WTC11 (cell line): ENCODE data around the gene ASTN2. TPM values are rescaled to one million over a fixed set of nuclear protein-coding genes. Genes with fewer than 3 reads are reported as not detected.

ENCODE experiments used
- ATAC-seq: fragments of 200-7000 bp; cut with Tn5 transposase; 2 replicates; pipeline ENCODE4 v1.10.0; 2021; ENCODE audit warnings: mild to moderate bottlenecking, moderate library complexity
- CTCF ChIA-PET: fragments of 300-600 bp; sonication (Branson Sonifier 250); formaldehyde crosslinking; loops from one replicate; lab custom pipeline; 2021; ENCODE audit warnings: antibody characterized with exemption; lab: Charles Lee
- POLR2A ChIA-PET: fragments of 350-600 bp; sonication (Branson Sonifier 250); formaldehyde crosslinking; loops from one replicate; lab custom pipeline; 2021; ENCODE audit warnings: antibody characterized with exemption; lab: Charles Lee
- DNase-seq: peaks from one replicate; pipeline ENCODE4 v3.0.0; 2021; ENCODE audit warnings: low spot score
- H3K27ac Mint-ChIP-seq: 2 replicates; pipeline ENCODE4 v1.8.0; 2021; ENCODE audit warnings: mixed read lengths
- H3K27me3 Mint-ChIP-seq: 2 replicates; pipeline ENCODE4 v1.8.0; 2021; ENCODE audit warnings: low read depth, mild to moderate bottlenecking, moderate library complexity, mixed read lengths
- H3K36me3 Mint-ChIP-seq: 2 replicates; pipeline ENCODE4 v1.8.0; 2021; ENCODE audit warnings: mixed read lengths
- H3K4me1 Mint-ChIP-seq: 2 replicates; pipeline ENCODE4 v1.8.0; 2022; ENCODE audit warnings: mixed read lengths
- H3K4me3 Mint-ChIP-seq: 2 replicates; pipeline ENCODE4 v1.8.0; 2021; ENCODE audit warnings: mild to moderate bottlenecking, moderate library complexity, mixed read lengths
- H3K9me3 Mint-ChIP-seq: 2 replicates; pipeline ENCODE4 v1.8.0; 2021; ENCODE audit warnings: mixed read lengths
- CREB1 ChIP-seq: sonication (generic); formaldehyde crosslinking; IDR thresholded peaks from 2 replicates; pipeline ENCODE4 v1.8.0; 2023; ENCODE audit warnings: mild to moderate bottlenecking, missing genetic modification reagents
- CREM ChIP-seq: sonication (generic); formaldehyde crosslinking; IDR thresholded peaks from 2 replicates; pipeline ENCODE4 v1.8.1; 2022; ENCODE audit warnings: mild to moderate bottlenecking, missing genetic modification reagents, moderate library complexity
- ESRRA ChIP-seq: sonication (generic); formaldehyde crosslinking; IDR thresholded peaks from 2 replicates; pipeline ENCODE4 v1.8.1; 2022; ENCODE audit warnings: mild to moderate bottlenecking, missing genetic modification reagents, borderline replicate concordance
- FOXK1 ChIP-seq: sonication (generic); formaldehyde crosslinking; IDR thresholded peaks from 2 replicates; pipeline ENCODE4 v1.8.0; 2022; ENCODE audit warnings: mild to moderate bottlenecking, moderate library complexity, missing genetic modification reagents
- FOXP1 ChIP-seq: sonication (generic); formaldehyde crosslinking; IDR thresholded peaks from 2 replicates; pipeline ENCODE4 v1.8.0; 2022; ENCODE audit warnings: missing genetic modification reagents, mild to moderate bottlenecking, moderate library complexity, borderline replicate concordance
- JUN ChIP-seq: sonication (generic); formaldehyde crosslinking; IDR thresholded peaks from 2 replicates; pipeline ENCODE4 v1.8.0; 2023; ENCODE audit warnings: mild to moderate bottlenecking, missing genetic modification reagents
- NR1H2 ChIP-seq: sonication (generic); formaldehyde crosslinking; IDR thresholded peaks from 2 replicates; pipeline ENCODE4 v1.9.0; 2021; ENCODE audit warnings: mild to moderate bottlenecking, moderate library complexity, missing genetic modification reagents
- SP1 ChIP-seq: sonication (generic); formaldehyde crosslinking; conservative IDR thresholded peaks from 2 replicates; pipeline ENCODE4 v1.8.1; 2022; ENCODE audit warnings: missing genetic modification reagents
- TEAD1 ChIP-seq: sonication (generic); formaldehyde crosslinking; IDR thresholded peaks from 2 replicates; pipeline ENCODE4 v1.8.0; 2022; ENCODE audit warnings: mild to moderate bottlenecking, missing genetic modification reagents
- ZNF317 ChIP-seq: sonication (generic); formaldehyde crosslinking; IDR thresholded peaks from 2 replicates; pipeline ENCODE4 v1.8.1; 2023; ENCODE audit warnings: low read depth, mild to moderate bottlenecking, moderate library complexity, missing genetic modification reagents, borderline replicate concordance
- ZNF396 ChIP-seq: fragments of 250-450 bp; sonication (Bioruptor Pico); IDR thresholded peaks from 2 replicates; pipeline ENCODE4 v1.8.0; 2021; ENCODE audit warnings: mild to moderate bottlenecking, moderate library complexity, borderline replicate concordance
- total RNA-seq: library from RNA; stranded (reverse); gene quantifications from 3 replicates; pipeline ENCODE4 v1.2.3, GENCODE V29; 2021
- TF ChIP-seq, protein P1 (sequence below): sonication (generic); formaldehyde crosslinking; IDR thresholded peaks from 2 replicates; pipeline ENCODE4 v1.8.0; 2023; ENCODE audit warnings: missing genetic modification reagents, mild to moderate bottlenecking, borderline replicate concordance
- TF ChIP-seq, protein P2 (sequence below): sonication (generic); formaldehyde crosslinking; IDR thresholded peaks from 2 replicates; pipeline ENCODE4 v1.8.1; 2023; ENCODE audit warnings: mild to moderate bottlenecking, moderate library complexity, missing genetic modification reagents
- TF ChIP-seq, protein P3 (sequence below): fragments of 200-600 bp; IDR thresholded peaks from 2 replicates; pipeline ENCODE4 v1.8.0; 2022; ENCODE audit warnings: antibody characterized with exemption

ASTN2 gene
- total RNA-seq, 1 experiment from 2014 or later = 16.2 TPM

DNA sequence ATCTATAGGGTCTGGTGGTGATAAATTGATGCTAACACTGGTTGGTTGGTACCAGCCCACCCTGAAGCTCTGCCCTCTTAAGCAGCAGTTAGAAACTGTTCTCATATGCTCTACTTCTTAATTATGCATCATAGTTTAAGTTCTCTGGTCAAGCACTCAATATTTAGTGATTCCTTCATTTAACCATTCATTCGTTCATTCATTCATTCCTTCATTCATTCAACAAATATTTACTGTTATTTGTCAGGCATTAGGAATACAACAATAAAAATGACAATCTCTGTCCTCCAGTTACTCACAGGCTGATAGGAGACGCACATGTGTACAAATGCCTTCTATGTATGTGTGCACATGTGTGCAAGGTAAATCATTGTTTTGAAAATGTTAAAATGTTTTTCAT, 673.1 kb downstream of the ASTN2 start (continued):
- TF ChIP-seq, protein P1, sequence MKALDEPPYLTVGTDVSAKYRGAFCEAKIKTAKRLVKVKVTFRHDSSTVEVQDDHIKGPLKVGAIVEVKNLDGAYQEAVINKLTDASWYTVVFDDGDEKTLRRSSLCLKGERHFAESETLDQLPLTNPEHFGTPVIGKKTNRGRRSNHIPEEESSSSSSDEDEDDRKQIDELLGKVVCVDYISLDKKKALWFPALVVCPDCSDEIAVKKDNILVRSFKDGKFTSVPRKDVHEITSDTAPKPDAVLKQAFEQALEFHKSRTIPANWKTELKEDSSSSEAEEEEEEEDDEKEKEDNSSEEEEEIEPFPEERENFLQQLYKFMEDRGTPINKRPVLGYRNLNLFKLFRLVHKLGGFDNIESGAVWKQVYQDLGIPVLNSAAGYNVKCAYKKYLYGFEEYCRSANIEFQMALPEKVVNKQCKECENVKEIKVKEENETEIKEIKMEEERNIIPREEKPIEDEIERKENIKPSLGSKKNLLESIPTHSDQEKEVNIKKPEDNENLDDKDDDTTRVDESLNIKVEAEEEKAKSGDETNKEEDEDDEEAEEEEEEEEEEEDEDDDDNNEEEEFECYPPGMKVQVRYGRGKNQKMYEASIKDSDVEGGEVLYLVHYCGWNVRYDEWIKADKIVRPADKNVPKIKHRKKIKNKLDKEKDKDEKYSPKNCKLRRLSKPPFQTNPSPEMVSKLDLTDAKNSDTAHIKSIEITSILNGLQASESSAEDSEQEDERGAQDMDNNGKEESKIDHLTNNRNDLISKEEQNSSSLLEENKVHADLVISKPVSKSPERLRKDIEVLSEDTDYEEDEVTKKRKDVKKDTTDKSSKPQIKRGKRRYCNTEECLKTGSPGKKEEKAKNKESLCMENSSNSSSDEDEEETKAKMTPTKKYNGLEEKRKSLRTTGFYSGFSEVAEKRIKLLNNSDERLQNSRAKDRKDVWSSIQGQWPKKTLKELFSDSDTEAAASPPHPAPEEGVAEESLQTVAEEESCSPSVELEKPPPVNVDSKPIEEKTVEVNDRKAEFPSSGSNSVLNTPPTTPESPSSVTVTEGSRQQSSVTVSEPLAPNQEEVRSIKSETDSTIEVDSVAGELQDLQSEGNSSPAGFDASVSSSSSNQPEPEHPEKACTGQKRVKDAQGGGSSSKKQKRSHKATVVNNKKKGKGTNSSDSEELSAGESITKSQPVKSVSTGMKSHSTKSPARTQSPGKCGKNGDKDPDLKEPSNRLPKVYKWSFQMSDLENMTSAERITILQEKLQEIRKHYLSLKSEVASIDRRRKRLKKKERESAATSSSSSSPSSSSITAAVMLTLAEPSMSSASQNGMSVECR = no peak
- TF ChIP-seq ZNF317 (CRISPR knock-in tag) = no peak

DNA sequence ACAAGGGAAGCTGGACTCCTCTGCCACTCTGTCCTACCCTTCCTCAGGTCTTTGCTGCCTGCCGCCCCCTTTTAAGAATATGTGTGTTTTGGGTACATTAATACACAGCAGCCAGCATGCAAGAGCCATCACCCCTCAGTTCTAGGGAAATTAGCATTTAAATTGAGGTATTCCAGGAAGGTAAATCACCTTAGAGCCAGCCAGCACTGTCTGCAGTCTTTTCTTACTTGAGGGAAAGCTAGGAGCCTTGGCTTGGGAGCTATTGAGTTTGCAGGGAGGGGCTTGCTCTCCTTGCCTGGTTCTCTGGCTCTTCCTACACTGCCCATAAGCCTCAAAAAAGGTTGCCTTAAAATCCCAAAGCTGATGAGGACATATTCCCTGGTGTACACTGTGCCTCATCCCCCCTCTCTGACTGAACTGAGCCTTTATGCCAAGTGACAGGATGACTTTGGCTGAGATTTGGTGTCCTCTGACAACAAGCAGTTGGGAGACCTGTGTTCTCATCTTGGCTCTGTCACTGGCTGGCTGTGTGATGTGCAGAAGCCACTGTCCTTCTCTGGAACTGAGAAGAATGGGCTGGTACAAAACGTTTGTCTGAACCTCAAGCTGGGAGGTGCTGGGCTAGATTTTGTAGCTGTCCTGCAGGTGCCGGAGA, 673.6 kb downstream of the ASTN2 start:
- H3K9me3 Mint-ChIP-seq = no peaks in the 10 kb centered on the region
- TF ChIP-seq CREB1 (CRISPR knock-in tag) = no peak
- TF ChIP-seq, protein P2, sequence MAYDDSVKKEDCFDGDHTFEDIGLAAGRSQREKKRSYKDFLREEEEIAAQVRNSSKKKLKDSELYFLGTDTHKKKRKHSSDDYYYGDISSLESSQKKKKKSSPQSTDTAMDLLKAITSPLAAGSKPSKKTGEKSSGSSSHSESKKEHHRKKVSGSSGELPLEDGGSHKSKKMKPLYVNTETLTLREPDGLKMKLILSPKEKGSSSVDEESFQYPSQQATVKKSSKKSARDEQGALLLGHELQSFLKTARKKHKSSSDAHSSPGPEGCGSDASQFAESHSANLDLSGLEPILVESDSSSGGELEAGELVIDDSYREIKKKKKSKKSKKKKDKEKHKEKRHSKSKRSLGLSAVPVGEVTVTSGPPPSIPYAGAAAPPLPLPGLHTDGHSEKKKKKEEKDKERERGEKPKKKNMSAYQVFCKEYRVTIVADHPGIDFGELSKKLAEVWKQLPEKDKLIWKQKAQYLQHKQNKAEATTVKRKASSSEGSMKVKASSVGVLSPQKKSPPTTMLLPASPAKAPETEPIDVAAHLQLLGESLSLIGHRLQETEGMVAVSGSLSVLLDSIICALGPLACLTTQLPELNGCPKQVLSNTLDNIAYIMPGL (CRISPR knock-in tag) = no peak
- TF ChIP-seq ESRRA (CRISPR knock-in tag) = no peak
- no peak for TF ChIP-seq ZNF396 (CRISPR knock-in tag)
- TF ChIP-seq JUN (CRISPR knock-in tag) = no peak
- ATAC-seq (peak; percentile 74), DNase-seq (no peak)
- no peaks in the 10 kb centered on the region for H3K27me3 Mint-ChIP-seq
- no peaks in the 10 kb centered on the region for H3K36me3 Mint-ChIP-seq
- POLR2A ChIA-PET = interaction anchor here (1.0 kb wide), 1 partner anchor 120 kb away, joined by 3 read pairs; no protein-coding TSS in a partner anchor
- H3K4me3 Mint-ChIP-seq = no peak overlapping the region
- peak overlapping the region; percentile 56; the same call in 1 of the 2 replicates for H3K27ac Mint-ChIP-seq
- peaks cover 30% of the 10 kb centered on the region for H3K4me1 Mint-ChIP-seq
- CTCF ChIA-PET = interaction anchor here (0.6 to 8.3 kb wide), 5 partner anchors 12 to 609 kb away, joined by 3 to 272 read pairs (median 4); no protein-coding TSS in a partner anchor

DNA sequence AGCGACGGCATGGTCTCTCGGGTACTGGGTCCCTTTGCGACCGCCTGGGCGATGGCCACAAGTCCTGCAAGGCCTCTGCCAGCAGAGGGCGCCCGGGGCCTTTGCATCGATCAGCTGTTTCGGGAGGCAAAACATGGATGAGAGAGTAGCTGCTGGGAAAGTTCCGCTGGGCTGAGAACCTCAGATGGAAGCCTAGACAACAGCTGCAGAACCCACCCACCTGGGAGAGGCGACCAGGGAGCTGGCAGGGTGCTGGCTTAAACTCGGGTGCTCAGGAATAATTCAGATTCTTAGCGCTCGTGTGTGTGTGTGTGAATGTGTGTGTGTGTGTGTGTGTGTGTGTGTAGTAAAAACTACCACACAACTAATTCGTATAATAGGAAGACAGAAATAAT, 677.7 kb downstream of the ASTN2 start:
- POLR2A ChIA-PET = interaction anchor here (1.0 kb wide), 1 partner anchor 123 kb away, joined by 4 read pairs; no protein-coding TSS in a partner anchor
- TF ChIP-seq FOXP1 (CRISPR knock-in tag) = peak; percentile 30; the same call in 1 of the 2 replicates
- TF ChIP-seq SP1 = peak; percentile 40; the same call in 1 of the 2 replicates
- no peak for TF ChIP-seq NR1H2 (CRISPR knock-in tag)
- TF ChIP-seq, protein P3, sequence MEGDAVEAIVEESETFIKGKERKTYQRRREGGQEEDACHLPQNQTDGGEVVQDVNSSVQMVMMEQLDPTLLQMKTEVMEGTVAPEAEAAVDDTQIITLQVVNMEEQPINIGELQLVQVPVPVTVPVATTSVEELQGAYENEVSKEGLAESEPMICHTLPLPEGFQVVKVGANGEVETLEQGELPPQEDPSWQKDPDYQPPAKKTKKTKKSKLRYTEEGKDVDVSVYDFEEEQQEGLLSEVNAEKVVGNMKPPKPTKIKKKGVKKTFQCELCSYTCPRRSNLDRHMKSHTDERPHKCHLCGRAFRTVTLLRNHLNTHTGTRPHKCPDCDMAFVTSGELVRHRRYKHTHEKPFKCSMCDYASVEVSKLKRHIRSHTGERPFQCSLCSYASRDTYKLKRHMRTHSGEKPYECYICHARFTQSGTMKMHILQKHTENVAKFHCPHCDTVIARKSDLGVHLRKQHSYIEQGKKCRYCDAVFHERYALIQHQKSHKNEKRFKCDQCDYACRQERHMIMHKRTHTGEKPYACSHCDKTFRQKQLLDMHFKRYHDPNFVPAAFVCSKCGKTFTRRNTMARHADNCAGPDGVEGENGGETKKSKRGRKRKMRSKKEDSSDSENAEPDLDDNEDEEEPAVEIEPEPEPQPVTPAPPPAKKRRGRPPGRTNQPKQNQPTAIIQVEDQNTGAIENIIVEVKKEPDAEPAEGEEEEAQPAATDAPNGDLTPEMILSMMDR = peak; percentile 91
- TF ChIP-seq CREM (CRISPR knock-in tag) = 0 out of 2 replicates have a peak, but pooled peaks have one; percentile 35
- TF ChIP-seq FOXK1 (CRISPR knock-in tag) = 0 out of 2 replicates have a peak, but pooled peaks have one; percentile 17
- TF ChIP-seq ZNF317 (CRISPR knock-in tag) = no peak
- peak; percentile 45; the same call in 1 of the 2 replicates for TF ChIP-seq TEAD1 (CRISPR knock-in tag)
- Mint-ChIP-seq H3K4me3 (no peak overlapping the region), H3K4me1 (peaks cover 29% of the 10 kb centered on the region), H3K36me3 (no peaks in the 10 kb centered on the region), H3K27me3 (no peaks in the 10 kb centered on the region), H3K9me3 (no peaks in the 10 kb centered on the region), H3K27ac (no peak overlapping the region)
- peak; percentile 97 for DNase-seq
- CTCF ChIA-PET = interaction anchor here (0.6 to 8.3 kb wide), 40 partner anchors 9 to 751 kb away, joined by 3 to 272 read pairs (median 4); no protein-coding TSS in a partner anchor
- ATAC-seq = peak; percentile 87
